Measurements from ENCODE around the gene TRAPPC14.

Gene TRAPPC14

DNA sequence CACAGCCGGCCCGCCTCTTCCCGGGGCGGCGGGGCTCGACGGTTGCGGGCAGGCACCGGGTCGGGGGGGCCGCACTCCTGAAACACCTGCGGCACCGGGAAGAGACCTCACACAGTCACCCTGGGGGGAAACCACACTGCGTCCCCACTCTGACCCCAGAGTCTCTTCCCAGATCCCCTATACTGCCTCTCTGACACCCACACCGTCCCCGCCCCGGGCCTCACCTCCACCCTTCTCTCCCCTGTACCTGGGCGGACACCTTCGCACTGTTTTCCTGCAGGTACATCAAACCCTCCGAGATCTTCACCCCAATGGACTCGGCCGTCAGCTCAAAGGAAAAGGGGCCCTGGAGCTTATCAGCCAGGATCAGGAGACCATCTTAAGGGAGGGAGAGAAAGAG is 13.3 kb upstream of the TRAPPC14 start:
- in situ Hi-C loops (cut with MboI; ENCODE audit: low sequenced_read_pairs, unreplicated experiment), result no loop called here
- no peak for TF ChIP-seq CTCF (IDR thresholded peaks at IDR 0.05; ENCODE audit: borderline replicate concordance, control extremely low read depth, extremely low read depth, insufficient read depth, missing control alignments)
- DNase-seq (ENCODE audit: low spot score), result no peak

- in situ Hi-C loops (cut with MboI; ENCODE audit: low sequenced_read_pairs, unreplicated experiment), result no loop called here
- TF ChIP-seq CTCF (IDR thresholded peaks at IDR 0.05; ENCODE audit: borderline replicate concordance, control extremely low read depth, extremely low read depth, insufficient read depth, missing control alignments), result no peak
- DNase-seq (ENCODE audit: low spot score), result peak; percentile 68
Observed at GRCh38 chr7:100171087-100171681, 12.7 kb upstream of the TRAPPC14 start.

- no peak for TF ChIP-seq CTCF (IDR thresholded peaks at IDR 0.05; ENCODE audit: borderline replicate concordance, control extremely low read depth, extremely low read depth, insufficient read depth, missing control alignments)
- no peak for DNase-seq (ENCODE audit: low spot score)
- in situ Hi-C loops (cut with MboI; ENCODE audit: low sequenced_read_pairs, unreplicated experiment), result no loop called here
Observed at GRCh38 chr7:100170101-100170897, 11.8 kb upstream of the TRAPPC14 start.

- in situ Hi-C loops (cut with MboI; ENCODE audit: low sequenced_read_pairs, unreplicated experiment), result no loop called here
- no peak for TF ChIP-seq CTCF (IDR thresholded peaks at IDR 0.05; ENCODE audit: borderline replicate concordance, control extremely low read depth, extremely low read depth, insufficient read depth, missing control alignments)
- peak; percentile 33 for DNase-seq (ENCODE audit: low spot score)
Observed at GRCh38 chr7:100169147-100169850, 10.8 kb upstream of the TRAPPC14 start.

GRCh38 chr7:100167912-100168323 is 9.4 kb upstream of the TRAPPC14 start:
- in situ Hi-C loops (cut with MboI; ENCODE audit: low sequenced_read_pairs, unreplicated experiment), result no loop called here
- peak; percentile 43 for DNase-seq (ENCODE audit: low spot score)

More at GRCh38 chr7:100167912-100168323, 9.4 kb upstream of the TRAPPC14 start:
- no peak for TF ChIP-seq CTCF (IDR thresholded peaks at IDR 0.05; ENCODE audit: borderline replicate concordance, control extremely low read depth, extremely low read depth, insufficient read depth, missing control alignments)
